CD4-positive, alpha-beta T cell treated with Interleukin-17A for 4 hours (primary cell): ENCODE results near the gene BRD3.

Experiments
- DNase-seq: peaks from one replicate; pipeline ENCODE4 v3.0.0-alpha.2; 2020; ENCODE audit warnings: mixed read lengths

BRD3 gene

DNA sequence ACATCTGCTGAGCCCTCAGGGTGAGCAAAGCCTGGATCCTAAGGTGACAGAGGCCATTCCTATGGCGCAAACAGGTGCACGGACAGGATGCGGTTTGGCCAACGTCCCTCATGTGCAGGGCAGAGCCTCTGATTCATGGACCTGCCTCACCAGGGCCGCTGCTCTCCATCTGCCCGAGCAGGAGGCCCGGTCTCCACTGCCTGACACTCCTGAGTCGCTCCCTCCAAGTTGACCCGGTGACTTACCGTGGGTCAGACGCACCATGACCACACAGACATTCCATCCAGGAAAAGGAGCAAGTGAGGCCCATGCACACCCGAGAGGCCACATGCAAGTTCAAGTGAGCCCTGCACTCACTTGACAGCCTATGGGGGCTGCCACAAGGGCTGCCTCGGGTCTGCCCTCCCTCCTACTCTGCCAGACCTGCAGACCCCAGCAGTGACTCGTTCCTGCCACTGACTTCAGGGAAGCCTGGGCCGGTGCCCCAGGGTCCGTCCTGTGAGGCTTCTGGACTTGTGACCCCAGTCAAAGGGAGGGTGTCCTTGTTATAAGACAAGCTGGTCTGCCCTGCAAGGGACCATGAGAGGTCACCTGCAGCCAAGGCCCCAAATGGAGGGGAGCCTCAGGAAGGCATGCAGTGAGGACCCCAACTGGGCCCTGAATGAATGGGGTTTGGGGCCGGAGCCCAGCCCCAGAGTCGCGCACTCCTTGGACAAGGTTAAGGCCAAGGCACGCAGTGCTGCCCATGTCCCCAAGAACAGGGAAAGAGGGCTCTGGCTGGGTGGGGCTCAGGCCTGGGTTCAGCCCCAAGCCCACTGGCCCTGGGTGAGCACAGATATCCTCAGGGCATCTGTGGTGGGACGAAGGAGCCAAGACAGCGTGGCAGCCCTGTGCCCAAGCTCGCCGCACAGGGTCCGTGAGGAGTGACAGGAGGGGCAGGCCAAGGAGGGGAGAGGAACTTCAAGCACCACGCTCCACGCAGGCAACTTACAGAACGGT, 32.5 kb downstream of the BRD3 start:
- DNase-seq, result no peak

DNA sequence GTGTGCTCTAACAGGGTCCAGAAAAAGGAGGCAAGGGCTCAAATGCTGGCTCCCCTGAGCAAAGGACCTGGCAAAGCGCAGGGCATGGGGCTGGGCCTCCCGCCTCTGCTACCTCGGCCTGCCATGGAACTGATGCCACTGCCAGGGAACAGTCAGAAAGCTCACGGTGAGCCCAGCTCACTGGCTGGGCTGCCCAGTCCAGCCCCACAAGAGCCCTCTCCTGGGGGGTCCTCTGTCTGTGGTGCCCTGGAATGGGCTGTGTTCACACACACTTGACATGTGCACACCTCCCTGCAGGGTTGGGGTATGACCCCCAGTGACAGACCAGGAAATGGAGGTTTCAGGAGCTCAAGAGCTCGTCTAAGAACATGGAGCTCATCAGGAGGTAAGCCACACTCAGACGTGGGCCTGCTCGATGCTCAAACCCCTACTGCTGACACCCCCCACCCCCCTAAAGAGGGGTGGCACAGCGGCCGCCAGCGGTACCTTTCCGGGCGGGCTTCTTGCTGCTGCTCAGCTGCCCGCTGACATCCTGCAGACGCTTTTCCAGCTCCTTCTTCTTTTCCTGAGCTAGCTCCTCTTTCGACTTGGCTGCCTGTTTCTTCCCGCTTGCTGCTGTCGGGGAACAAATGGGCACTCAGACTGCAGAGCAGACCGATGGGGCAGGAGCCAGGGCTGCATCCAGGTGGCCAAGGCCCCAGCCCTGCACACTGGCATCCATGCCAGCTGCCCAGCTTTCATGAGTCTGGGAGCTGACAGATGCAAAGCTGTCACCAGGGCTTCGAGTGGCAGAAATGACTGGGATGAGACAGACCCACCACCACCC, 33.4 kb downstream of the BRD3 start:
- no peak for DNase-seq

DNA sequence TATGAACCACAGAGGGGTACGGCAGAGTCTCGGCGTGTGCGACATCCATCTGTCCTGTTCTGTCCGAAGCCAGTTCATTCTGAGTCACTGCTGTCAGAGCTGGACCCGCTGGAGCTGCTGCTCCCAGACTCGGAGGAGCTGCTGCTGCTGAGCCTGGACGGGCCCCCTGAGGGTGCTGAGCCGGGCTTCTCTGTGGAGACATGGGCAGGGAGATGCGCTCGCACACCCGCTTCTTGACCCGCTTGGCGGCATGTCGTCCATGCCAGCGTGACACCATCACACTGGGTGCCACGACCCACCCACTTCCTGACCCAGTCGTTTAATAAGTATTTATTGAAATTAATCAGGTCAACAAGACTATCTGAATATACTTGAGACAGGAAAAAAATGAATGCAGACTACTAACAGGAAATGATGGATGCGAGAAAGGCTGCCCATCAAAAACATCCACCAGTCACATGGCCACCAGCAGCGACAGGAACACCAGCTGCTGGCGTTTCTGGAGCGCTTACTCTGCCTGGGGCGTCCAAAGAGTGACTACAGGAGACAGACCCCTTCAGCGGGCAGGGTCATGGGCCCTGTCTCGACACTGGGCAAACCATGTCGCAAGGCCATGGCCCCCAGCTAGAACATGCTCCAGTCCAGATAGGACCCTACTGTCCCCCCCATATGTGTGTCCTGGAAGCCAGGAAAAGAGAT, 34.2 kb downstream of the BRD3 start:
- DNase-seq, result no peak

DNA sequence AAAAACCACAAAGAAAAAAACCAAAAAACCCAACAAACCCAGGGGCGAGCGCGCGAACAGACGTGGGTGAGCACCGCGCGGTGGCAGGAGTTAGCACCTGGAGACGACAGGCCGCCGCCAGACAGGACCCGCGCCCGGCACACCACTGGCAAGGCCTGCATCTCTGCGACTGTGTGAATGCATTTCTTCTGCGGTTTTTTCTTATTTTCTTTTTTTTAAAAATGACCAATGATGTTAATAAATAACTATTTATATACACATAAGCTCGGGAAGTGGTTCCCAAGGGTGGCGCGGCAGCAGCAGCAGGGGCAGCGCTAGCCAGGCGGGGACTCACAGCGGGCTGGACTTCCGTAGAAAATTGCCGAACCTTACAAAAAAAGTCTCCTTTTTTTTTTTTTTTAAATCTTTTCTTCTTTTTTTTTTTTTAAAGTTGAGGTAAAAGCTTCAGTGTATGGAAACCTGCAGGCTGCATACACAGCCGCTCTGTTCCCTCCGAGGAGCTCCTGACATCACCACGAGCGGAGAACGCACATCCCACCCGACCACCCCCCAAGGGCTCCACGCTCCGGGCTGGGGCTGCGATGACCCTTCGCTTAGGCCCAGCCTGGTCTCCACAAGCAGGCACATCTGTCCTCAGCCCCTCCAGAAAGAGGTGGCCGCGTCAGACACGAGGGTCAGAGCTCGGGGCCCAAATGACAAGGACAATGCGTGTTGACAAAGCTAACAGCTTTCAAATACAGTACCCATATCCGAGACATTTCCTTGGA, 35.2 kb downstream of the BRD3 start:
- DNase-seq, result no peak

DNA sequence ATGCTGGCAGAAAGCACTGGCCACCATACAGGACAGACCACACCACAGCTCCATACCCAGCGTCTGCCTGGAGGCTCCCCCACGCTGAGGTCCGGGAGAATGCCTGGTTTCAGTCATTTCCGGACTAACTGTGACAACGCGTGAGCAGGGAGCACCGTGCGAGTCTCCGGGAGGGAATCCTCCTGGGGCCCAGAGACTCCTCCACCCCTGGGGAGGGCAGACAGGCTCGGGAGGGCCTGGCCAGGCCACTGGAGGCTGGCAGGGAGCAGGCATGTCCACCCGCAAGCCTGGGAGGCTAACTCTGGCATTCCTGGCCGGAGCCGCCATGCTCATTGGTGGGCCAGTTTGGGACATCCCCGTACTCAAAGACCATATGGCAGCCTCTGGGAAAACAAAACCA, 36.0 kb downstream of the BRD3 start:
- DNase-seq, result no peak

DNA sequence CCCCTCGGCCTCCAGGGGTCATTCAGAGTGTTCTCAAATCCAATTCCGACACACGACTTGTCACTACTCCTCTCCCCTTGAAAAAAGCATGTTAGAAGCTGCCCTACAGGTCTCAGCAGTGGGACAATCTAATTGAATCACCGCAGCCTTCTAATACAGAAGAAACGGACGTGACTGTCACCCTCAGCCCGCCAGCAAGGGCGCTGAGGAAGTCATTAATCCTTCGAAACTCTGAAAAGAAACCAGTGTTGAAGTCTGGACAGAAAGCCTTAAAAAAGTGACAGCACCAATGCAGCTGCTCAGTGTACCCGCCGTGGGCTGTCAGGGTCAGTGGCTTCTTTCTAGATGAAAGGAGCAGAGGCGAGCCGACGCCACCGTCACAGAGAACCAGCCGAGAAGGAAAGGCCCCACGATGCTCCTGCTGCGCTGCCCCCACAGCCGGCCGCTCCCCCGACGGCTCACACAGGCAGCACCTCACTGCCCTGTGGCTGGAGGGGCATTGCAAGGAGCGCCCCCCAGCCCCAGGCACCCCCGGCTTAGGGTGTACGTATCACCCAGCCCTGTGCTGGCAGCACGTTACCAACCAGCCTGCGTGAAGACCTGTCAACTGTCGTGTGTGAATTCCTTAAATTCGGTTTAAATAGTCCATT, 36.9 kb downstream of the BRD3 start:
- DNase-seq, result no peak

DNA sequence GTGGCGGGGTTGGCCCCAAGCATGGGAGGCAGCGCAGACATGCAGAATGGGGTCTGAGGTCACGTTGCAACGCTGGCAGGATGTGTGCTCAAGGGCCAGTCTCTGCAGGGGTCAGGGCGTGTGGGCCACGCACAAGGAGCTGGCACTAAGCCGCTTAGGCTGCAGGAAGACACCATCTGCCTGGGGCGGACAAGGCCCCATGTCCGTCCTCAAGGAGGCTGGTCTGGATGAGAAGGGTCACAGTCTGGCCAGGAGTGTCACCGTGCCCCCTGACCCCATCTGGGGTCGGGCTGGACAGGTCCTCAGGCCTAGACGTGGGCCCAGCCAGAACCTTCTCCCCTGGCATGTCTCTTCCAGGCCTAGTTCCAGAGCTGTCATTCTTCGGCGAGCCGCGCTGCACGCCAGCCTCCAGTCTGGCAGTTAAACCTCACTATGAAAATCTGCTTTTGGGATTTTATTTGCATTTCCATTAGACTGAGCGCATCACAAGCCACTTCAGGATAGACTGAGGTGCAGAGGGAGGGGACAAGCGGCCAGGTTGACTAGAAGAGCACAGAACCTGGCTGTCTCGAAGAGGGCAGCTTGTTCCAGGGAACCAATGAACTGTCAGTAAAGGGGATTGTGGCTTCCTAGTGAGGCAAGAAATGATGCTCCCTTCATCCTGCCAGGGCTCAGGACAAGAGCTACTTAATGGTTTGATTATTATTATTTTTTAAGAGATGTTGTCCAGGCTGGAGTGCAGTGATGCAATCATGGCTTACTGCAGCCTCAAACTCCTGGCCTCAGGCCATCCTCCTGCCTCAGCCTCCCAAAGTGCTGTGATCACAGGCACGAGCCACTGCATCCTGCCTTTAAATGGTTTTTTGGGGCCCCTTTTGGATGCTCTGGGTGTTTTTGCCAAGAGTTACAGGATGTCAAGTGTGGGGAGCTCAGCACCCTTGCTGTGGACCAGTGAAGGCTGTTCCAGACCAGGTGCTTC, 38.3 kb downstream of the BRD3 start:
- no peak for DNase-seq

DNA sequence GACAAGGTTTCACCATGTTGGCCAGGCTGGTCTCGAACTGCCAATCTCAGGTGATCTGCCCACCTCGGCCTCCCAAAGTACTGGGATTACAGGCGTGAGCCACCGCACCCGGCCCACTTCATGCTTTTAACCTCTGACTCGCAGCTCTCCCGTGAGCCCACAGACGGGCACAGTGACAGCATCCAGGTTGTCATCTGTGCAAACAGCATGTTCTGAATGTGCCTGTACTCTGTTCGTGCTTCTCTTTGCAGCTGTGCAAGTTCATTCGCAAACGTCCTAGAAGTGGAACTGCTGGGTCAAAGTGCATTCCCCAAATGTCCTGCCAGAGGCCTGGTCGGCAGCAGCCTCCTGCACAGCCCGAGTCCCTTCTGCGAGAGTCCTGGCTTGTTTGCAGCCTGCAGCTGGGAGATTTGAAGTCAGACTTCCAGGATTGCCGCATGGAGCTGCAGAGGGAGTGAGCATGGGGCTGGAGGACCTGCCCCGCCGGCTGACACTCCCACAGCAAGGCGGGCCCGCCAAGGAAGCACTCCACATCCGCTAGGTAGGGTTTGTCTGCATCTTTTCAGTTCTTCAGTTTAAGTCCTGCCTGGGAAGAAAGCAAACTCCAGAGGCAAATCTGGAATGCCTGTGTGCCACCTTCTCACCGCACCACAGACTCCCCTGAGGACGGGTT, 39.1 kb downstream of the BRD3 start:
- DNase-seq, result no peak

DNA sequence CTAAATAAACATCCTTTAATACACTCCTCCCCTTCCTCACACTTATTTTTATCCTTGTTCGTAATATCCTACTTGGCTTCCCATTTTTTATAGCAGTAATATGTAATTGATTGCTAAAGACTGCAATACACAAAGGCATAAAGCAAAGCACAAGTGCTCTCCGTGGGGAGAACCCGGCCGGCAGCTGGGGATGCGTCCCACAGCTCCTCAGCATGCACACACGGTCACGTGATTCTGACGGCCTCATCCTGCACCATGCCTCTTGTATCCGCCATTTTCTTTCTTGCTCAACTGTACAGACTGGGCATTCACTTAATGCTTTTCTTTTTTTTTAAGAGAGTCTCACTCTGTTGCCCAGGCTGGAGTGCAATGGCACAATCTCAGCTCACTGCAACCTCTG, 39.8 kb downstream of the BRD3 start:
- DNase-seq, result no peak

DNA sequence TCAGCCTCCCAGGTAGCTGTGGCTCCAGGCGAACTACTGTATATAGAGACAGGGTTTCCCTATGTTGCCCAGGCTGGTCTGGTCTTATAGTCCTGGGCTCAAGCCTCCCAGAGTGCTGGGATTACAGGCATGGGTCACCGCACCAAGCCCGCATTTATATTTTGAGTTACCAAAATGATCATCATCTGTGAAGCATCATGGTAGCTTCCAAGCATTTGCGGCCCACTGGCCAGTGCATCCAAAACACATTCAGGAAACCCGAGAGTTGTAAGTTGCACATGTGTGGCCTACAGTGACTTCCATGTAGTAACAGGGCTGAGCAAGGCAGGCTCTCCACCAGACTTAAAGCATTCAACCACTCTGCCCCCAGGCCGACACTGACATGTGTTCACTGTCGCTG, 40.3 kb downstream of the BRD3 start:
- no peak for DNase-seq

DNA sequence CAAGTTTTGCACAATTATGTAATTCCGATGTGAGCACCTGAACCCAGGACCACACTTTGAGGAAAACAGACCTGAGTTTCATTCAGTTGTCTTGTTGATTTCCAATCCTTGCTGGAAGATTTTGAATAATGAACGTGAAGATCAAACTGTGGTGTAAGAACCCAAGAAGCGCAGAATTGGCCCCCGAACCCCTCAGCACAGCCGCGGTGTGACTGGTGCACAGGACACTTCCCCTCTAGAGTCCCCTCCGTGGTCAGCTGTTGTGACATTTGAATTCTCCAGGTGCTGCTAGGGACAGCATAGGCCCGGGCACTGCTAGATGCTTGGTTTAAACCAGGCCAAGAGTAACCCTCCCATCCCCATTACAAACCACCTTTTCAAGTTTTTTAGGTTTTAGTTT, 40.8 kb downstream of the BRD3 start:
- no peak for DNase-seq

DNA sequence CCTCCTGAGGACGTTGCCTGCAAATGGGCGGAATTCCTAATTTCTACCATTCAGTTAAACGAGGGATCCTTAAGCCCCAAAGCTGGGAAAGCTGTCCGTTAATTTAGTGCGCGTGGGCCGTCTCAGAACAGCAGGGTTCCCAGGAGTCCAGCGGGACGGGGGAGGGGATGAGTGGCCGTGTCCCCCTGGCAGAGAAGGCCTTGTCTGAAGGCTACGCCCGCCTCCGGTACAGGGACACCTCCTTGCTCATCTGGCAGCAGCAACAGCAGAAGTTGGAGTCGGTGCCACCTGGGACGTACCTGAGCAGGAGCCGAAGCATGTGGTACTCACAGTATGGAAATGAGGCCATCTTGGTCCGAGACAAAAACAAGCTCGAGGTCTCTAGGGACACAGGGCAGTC, 41.2 kb downstream of the BRD3 start:
- DNase-seq, result no peak

DNA sequence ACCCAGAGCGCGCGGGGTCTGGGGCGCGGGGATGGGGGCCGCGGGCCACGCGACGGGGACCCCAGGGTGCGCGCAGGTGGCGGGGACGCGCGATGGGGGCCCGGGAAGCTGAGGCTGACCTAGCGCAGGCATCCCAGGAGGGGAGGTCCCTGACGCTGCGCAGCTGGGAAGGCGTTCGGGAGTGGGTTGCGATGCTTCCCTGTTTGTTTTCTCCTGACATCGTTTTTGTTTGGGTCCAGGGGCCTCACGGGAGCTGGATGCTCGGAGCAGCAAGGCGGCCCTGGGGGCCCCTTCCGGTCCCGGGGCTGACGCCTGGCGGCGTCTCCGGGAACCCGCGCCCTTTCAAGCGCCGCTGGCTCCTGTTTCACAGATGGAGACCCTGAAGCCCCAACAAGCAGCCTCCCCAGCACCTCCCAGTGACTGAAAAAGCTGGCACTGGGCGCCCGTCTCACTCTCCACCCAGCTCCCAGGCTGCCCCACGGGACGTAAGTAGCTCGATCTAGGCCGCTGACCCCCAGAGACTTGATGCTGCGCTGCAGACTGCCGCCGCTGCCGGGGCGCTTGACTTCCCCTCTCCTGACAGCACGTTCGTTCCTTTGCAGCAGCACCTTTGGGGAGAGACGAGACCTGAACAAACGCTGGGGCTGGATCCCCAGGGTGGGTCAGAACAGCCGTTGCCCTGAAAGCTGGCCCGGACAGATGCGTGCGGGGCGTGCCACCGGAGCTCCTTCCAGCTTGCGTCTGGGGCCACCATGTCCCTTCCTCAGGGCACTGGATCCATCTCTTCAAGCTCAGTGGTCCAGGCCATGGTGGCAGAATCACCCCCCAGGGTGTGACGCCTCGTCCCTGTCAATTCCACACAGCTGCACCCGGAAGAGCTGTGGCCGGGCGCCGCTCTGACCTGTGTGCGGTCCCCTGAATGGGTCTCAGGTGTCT, 42.0 kb downstream of the BRD3 start:
- peak; percentile 63 for DNase-seq

DNA sequence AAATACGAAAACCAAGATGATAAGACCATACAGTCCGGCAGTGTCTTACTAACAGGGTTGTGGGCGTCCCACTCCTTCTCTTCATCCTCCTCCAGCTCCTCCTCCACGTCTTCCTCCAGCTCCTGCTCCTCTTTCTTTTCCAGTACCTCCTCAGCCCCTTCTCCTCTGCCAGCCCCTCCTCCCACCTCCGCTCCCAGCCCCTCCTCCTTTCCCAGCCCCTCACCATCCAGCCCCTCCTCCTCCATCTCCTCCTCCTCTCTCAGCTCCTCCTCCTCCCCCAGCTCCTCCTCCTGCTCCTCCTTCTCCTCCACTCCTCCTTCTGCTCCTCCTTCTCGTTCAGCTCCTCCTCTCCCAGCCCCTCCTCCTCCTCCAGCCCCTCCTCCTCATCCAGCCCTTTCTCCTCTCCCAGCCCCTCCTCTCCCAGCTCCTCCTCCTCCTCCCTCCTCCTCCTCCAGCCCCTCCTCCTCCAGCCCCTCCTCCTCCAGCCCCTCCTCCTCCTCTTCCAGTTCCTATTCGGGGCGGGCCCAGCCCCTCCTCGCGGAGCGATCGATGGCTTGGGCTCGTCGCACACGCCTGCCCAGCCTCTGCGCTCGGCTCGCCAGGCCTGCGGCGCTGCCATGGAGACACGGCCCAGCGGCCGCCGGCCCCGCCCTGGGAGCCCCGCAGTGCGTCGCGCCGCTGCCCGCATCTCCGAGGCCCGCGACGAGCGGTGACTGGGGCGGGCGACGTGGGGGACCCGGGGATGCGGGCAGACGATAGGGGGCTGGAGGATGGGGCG, 42.8 kb downstream of the BRD3 start, which contains the start of gene BRD3OS:
TSS of gene BRD3OS (plus strand) at position 654 of the 778 bp plus-strand sequence. CDS start 1,267 bp downstream, outside the sequence.
- peak; percentile 97 for DNase-seq

DNA sequence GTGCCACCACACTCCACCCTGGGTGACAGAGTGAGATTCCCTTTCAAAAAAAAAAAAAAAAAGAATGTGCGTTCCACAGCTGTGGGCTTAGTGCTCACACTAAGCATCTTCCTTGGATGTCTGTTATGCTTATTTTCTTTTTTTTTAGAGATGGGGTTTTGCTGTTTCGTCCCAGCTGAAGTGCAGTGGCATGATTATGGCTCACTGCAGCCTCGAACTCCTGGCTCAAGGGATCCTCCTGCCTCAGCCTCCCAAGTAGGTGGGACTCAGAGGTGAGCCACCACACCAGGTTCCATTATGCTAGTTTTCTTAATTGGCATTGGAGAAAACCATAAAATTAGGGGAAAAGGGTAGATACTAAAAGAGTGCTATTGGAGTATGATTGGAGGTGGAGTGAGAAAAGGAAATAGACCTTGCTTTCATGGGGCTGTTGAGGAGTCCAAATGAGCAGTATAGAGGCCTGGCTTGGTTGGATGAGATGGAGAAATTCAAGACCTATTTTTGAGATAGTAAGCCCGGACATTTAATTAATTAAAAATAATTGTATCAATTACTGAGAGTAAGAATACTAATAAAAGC, 43.5 kb downstream of the BRD3 start:
- DNase-seq, result no peak

DNA sequence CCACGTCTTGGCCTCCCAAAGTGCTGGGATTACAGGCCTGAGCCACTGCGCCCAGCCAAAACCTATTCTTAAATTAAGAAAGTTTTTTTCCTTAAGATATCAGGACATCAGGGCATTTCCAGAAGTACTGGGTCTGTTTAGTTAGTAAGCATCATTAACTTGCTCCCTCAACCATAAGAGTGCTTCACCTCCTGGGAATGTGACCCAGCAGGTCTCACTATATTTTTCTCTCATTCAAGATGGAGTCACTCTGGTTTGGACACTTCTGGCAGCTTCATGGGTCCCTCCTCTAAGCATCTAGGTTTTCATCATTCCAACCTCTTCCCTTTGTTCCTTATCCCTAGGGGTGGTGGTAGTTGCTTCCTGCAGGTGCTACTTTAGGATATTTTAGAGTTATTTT, 52.9 kb downstream of the BRD3 start:
- DNase-seq, result no peak

DNA sequence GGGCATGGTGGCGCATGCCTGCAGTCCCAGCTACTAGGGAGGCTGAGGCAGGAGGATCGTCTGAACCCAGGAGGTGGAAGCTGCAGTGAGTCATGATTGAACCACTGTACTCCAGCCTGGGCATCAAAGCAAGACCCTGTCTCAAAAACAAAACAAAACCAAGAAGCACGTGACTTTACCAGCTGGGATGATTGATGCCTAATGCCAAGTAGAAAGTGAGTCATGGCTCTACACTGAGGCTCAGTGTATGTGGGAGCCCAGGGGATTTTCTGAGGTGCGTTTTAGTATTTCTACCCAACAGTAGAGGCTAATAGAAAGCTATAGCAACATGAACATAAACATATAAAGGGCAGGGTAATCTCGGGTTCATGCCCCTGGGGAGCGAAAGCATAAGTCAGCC, 56.4 kb downstream of the BRD3 start:
- no peak for DNase-seq
